ENCODE measurements around the gene STON2. TPM values are rescaled to one million over a fixed set of nuclear protein-coding genes. Genes with fewer than 3 reads are reported as not detected.
A peak's percentile ranks its signal among the peaks of the same experiment; 100 is the strongest.

STON2 gene
- total RNA-seq, 2 donors from 2014 or later = 0.42 to 0.55 TPM

- Mint-ChIP-seq H3K4me1 (ENCODE audit: low read depth in 2 of 2) (no peaks in the 10 kb centered on the region), H3K27ac (no peak overlapping the region), H3K9me3 (no peaks in the 10 kb centered on the region), H3K27me3 (peaks cover 4 to 15% of the 10 kb centered on the region in 2 donors), H3K4me3 (no peak overlapping the region), H3K36me3 (no peaks in the 10 kb centered on the region)
- DNase-seq (ENCODE audit: low spot score) = no peak
- ATAC-seq = no peak
Measured at GRCh38 chr14:81285245-81285644, 114.9 kb downstream of the STON2 start.

GRCh38 chr14:81281332-81281731, 118.8 kb downstream of the STON2 start:
- ATAC-seq (no peak), DNase-seq (ENCODE audit: low spot score) (no peak)
- H3K36me3 Mint-ChIP-seq = no peaks in the 10 kb centered on the region
- no peaks in the 10 kb centered on the region for H3K4me1 Mint-ChIP-seq (ENCODE audit: low read depth in 2 of 2)
- H3K9me3 Mint-ChIP-seq = no peaks in the 10 kb centered on the region
- H3K27ac Mint-ChIP-seq = no peak overlapping the region
- H3K4me3 Mint-ChIP-seq = no peak overlapping the region
- H3K27me3 Mint-ChIP-seq = no peaks in the 10 kb centered on the region

DNA sequence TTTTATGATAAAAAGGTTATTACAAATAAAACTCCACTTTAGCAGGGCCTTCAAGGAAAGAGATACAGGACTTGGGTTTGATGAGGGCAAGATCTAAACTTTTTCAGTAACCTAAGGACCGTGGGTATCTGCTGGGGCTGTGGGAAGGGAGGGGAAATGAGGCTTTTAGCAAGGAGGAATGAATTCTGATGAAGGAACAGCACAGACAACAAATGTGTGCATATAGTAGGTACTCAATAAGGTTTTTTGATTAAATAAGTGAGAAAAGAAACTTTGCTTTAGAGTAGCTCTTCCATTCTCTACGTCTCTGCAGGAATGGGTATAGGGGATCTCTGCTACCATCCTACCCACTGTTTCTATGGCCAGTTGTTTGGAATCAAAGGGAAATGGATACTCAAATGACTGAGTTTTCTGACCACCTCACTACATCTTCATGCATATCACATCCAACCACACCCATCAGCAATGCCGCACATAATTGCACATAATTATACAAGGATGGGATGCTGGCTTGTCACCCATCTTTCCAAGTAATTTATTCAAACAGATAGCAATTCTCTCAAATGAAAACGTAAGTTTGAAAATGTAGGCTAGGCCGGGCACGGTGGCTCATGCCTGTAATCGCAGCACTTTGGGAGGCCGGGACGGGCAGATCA, 119.9 kb downstream of the STON2 start:
- Mint-ChIP-seq H3K9me3 (no peaks in the 10 kb centered on the region), H3K36me3 (no peaks in the 10 kb centered on the region), H3K27me3 (no peaks in the 10 kb centered on the region), H3K4me1 (ENCODE audit: low read depth in 2 of 2) (no peaks in the 10 kb centered on the region), H3K4me3 (no peak overlapping the region), H3K27ac (no peak overlapping the region)
- DNase-seq (ENCODE audit: low spot score) (no peak), ATAC-seq (no peak)

- no peaks in the 10 kb centered on the region for H3K4me1 Mint-ChIP-seq (ENCODE audit: low read depth in 2 of 2)
- ATAC-seq (no peak), DNase-seq (ENCODE audit: low spot score) (no peak)
- H3K36me3 Mint-ChIP-seq = no peaks in the 10 kb centered on the region
- no peak overlapping the region for H3K27ac Mint-ChIP-seq
- no peaks in the 10 kb centered on the region for H3K27me3 Mint-ChIP-seq
- no peak overlapping the region for H3K4me3 Mint-ChIP-seq
- no peaks in the 10 kb centered on the region for H3K9me3 Mint-ChIP-seq
Measured at GRCh38 chr14:81277096-81277495, 123.0 kb downstream of the STON2 start.

DNA sequence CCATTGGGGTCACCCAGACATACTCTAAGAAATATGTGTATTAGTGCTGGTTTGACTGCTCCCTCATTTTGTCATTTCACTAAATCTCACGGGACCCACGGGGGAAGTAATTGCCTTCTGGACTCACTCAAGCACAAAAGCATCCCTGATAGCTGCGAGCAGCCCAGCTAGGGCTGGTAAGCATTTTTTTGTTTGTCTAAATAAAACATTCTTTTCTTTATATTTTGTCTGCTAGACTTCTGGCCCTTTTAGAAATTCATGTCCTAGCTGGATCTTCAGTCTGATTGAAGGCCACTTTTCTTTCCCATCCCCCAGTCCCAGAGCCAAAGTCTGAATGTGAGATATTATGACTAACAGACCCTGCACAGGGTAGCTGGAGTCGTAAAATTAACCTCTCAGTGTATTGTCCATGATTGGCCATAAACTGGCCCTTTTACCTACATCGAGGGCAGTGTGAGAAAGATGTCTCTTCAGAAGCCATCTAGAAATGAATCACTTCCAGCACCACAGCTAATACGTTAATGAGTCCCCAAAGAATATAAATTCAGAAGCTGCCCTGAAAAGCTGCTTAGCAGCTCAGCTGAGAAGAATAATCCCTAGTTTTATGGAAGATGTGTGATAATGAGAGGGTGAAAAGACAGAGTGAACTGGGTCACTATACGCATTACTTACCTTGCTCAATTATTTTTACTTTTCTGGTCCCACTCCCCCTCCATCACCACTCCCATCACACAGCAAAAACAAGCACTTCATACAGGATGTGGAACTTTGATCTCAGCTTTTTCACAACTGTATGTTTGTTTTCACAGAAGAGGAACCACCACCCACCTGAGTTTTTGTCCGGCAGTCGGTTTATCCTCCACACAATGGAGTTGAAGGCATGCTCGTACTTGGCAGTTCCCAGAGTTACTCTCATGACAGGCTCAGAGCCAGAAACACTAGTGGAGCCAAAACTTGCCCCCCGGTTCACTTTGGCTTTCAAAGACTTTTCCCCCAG, 123.8 kb downstream of the STON2 start:
- ATAC-seq (no peak), DNase-seq (ENCODE audit: low spot score) (no peak)
- no peaks in the 10 kb centered on the region for H3K36me3 Mint-ChIP-seq
- no peak overlapping the region for H3K4me3 Mint-ChIP-seq
- H3K27ac Mint-ChIP-seq = no peak overlapping the region
- no peaks in the 10 kb centered on the region for H3K27me3 Mint-ChIP-seq
- no peaks in the 10 kb centered on the region for H3K9me3 Mint-ChIP-seq
- H3K4me1 Mint-ChIP-seq (ENCODE audit: low read depth in 2 of 2) = no peaks in the 10 kb centered on the region

DNA sequence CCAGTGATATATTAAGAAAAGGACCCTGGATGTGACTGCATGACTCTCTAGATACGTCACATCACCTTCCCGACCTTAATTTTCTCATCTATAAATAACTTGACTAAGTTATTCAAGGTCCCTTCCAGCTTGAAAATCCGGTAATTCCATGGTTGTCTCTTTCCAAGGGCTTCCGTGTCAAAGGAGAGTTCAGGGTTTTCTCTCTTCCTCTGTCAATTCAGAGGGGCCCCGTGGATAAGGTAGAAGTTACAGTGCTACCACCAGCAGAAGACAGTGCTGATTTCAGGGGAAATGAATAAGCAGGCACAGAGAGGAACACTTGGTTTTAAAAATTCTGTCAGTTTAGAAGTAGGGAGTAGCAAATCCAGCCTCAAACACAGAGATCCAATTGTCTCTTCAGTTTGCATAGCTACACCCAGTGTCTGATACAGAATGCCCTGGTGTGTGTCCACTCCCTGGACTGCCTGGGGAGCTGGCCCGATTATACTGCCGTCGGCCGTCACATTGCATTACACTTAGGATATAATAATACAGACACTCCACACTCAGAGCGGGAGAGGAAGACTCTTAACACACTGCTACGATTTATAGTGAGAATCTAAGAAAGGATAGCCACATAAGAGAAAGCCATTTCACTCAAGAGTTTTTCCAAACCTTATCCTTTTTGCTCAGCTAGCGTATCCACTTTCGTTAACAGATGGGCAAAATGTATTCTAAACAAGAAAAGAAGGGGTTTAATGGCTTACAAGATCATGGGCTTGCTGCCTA, 124.6 kb downstream of the STON2 start:
- Mint-ChIP-seq H3K27me3 (no peaks in the 10 kb centered on the region), H3K4me3 (no peak overlapping the region), H3K27ac (no peak overlapping the region), H3K36me3 (no peaks in the 10 kb centered on the region), H3K4me1 (ENCODE audit: low read depth in 2 of 2) (no peaks in the 10 kb centered on the region), H3K9me3 (no peaks in the 10 kb centered on the region)
- ATAC-seq (no peak), DNase-seq (ENCODE audit: low spot score) (no peak)

GRCh38 chr14:81273961-81274575, 126.1 kb downstream of the STON2 start:
- ATAC-seq = no peak
- Mint-ChIP-seq H3K4me3 (no peak overlapping the region), H3K27ac (no peak overlapping the region), H3K4me1 (ENCODE audit: low read depth in 2 of 2) (no peaks in the 10 kb centered on the region), H3K9me3 (no peaks in the 10 kb centered on the region), H3K27me3 (peaks cover 2 to 6% of the 10 kb centered on the region in 2 donors), H3K36me3 (no peaks in the 10 kb centered on the region)
- DNase-seq (ENCODE audit: low spot score) = no peak

DNA sequence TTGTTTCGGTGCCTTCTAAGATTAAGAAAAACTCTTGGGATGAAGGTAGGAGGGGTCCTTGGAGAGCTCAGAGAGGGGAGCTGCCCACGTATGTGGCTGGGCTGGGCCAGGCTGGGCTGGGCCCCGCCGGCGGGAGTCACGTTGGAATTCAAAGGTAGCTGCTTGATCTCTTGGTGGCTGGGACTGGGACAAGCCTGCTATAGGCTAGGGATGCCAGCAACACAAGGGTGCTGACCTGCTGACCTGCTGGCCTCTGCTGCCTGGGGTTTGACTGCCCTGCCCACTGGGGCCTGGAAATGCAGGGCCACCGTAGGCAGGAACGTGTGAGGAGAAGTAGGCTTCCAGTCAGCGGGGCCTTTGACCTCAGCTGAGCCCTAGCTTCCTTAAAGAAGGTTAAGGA, 126.6 kb downstream of the STON2 start:
- ATAC-seq (peak; percentile 20 to 32), DNase-seq (ENCODE audit: low spot score) (no peak)
- Mint-ChIP-seq H3K9me3 (no peaks in the 10 kb centered on the region), H3K27me3 (peaks cover 4 to 12% of the 10 kb centered on the region in 2 donors), H3K36me3 (no peaks in the 10 kb centered on the region), H3K4me1 (ENCODE audit: low read depth in 2 of 2) (no peaks in the 10 kb centered on the region), H3K4me3 (no peak overlapping the region), H3K27ac (no peak overlapping the region)

DNA sequence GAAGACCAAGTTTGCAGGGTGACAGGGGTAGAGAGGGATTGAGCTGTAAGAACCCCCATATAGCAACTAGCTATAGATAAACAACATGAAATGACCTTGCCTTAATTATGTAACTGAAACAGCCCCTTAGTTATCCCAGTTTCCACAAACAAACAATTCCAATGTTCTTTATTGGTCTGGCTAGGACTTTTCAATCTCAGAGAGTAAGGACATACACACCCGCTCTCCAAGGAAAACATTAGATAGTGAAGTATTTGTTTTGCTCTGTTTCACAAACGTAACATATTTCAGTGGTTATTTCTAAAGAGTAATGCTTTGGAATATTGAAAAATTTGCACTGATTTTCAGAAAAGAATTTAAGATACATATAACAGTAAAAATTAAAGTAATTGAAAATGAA, 127.8 kb downstream of the STON2 start:
- DNase-seq (ENCODE audit: low spot score) (no peak), ATAC-seq (no peak)
- peaks cover 7 to 22% of the 10 kb centered on the region in 2 donors for H3K27me3 Mint-ChIP-seq
- no peaks in the 10 kb centered on the region for H3K4me1 Mint-ChIP-seq (ENCODE audit: low read depth in 2 of 2)
- H3K36me3 Mint-ChIP-seq = no peaks in the 10 kb centered on the region
- no peaks in the 10 kb centered on the region for H3K9me3 Mint-ChIP-seq
- H3K4me3 Mint-ChIP-seq = no peak overlapping the region
- no peak overlapping the region for H3K27ac Mint-ChIP-seq

DNA sequence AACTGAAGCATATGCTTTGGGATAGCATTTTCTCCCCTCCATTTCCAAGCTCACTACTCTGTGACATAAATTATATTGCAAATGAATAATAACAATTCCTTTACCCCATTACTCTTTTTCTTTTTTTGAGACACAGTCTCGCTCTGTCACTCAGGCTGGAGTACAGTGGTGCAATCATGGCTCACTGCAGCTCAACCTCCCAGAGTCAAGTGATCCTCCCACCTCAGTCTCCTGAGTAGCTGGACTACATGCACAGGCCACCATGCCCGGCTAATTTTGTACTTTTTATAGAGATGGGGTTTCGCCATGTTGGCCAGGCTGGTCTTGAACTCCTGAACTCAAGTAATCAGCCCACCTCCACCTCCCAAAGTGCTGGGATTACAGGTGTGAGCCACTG, 130.1 kb downstream of the STON2 start:
- Mint-ChIP-seq H3K36me3 (no peaks in the 10 kb centered on the region), H3K4me1 (ENCODE audit: low read depth in 2 of 2) (no peaks in the 10 kb centered on the region), H3K27me3 (peaks cover 19 to 36% of the 10 kb centered on the region in 2 donors), H3K9me3 (no peaks in the 10 kb centered on the region), H3K27ac (no peak overlapping the region), H3K4me3 (no peak overlapping the region)
- DNase-seq (ENCODE audit: low spot score) = no peak
- no peak for ATAC-seq

DNA sequence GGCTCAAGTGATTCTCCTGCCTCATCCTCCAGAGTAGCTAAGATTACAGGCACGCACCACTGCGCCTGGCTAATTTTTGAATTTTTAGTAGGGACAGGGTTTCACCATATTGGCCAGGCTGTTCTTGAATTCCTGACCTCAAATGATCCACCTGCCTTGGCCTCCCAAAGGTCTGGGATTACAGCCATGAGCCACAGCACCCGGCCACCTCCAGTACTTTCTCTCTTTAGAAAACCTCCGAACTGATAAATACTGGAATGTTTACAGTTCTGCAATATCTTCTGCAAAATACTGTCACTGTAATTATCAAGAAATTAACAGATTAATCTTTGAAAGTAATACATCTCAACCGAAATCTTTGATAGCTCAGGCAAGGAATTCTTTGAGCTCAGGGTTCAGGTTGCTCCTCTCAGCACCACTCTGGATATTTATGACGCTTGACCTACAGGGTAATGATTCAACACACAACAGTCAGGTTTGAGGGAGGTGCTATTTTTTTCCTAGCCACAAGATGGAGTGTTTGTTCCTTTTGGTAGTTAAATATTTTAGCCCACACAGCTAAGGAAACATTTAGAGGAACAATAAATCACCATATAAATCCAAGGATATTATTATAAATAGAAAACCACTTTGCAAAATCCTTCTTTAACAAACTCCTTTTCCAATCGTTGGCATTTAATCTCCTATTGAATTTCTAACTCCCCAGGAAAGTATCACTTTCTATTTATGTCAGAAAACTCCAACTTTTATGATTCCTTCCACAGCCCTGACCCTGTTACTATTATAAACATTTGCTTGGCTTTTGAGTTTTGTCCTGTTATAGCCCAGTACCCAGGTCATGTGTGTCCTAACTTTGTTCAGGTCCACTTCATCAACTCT, 130.8 kb downstream of the STON2 start:
- ATAC-seq (peak in 1 of 2 donors; percentile 54), DNase-seq (ENCODE audit: low spot score) (no peak)
- Mint-ChIP-seq H3K4me3 (no peak overlapping the region), H3K27ac (no peak overlapping the region), H3K4me1 (ENCODE audit: low read depth in 2 of 2) (no peaks in the 10 kb centered on the region), H3K9me3 (no peaks in the 10 kb centered on the region), H3K36me3 (no peaks in the 10 kb centered on the region), H3K27me3 (peaks cover 19 to 36% of the 10 kb centered on the region in 2 donors)

GRCh38 chr14:81268016-81268416, 132.1 kb downstream of the STON2 start:
- H3K4me3 Mint-ChIP-seq = no peak overlapping the region
- DNase-seq (ENCODE audit: low spot score) (no peak), ATAC-seq (no peak)
- no peaks in the 10 kb centered on the region for H3K9me3 Mint-ChIP-seq
- H3K27ac Mint-ChIP-seq = no peak overlapping the region
- H3K36me3 Mint-ChIP-seq = no peaks in the 10 kb centered on the region
- H3K27me3 Mint-ChIP-seq = peaks cover 22 to 41% of the 10 kb centered on the region in 2 donors
- H3K4me1 Mint-ChIP-seq (ENCODE audit: low read depth in 2 of 2) = no peaks in the 10 kb centered on the region
